Suprapubic skin (tissue), 3 donors: ENCODE results near the gene NEK11.

Experiments
- POLR2A ChIP-seq, 2 donors: fragments of 450-650 bp; IDR thresholded peaks; one replicate each; pipeline ENCODE4 v1.6.1; 2017; ENCODE audit warnings: antibody characterized with exemption in 2 of 2, mild to moderate bottlenecking in 2 of 2, moderate library complexity in 2 of 2
- TF ChIP-seq, protein P1 (sequence below), 2 donors: fragments of 200-600 bp in 1 of 2; fragments of 450-650 bp in 1 of 2; sonication (generic) in 1 of 2; IDR thresholded peaks; one replicate each; pipeline ENCODE4 v1.5.1; 2016 to 2019; ENCODE audit warnings: antibody characterized with exemption in 2 of 2, mild to moderate bottlenecking in 1 of 2, moderate library complexity in 1 of 2

DNA sequence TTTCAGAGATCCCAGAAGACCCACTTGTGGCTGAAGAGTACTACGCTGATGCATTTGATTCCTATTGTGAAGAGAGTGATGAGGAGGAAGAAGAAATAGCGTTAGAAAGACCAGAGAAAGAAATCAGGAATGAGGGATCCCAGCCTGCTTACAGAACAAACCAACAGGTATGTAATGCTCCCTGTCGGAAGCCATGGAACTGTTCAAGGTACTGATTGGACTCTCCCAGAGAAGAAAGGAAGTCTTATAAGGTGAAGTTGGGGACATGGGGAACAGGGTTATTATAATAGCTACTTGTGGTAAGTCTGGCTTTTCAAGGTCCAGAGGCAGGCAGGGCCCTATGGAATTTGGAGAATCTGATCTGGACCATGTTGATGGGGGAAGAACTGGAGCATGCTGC, 201.8 kb downstream of the NEK11 start:
- TF ChIP-seq POLR2A (IDR thresholded peaks at IDR 0.05): no peak
- TF ChIP-seq, protein P1, sequence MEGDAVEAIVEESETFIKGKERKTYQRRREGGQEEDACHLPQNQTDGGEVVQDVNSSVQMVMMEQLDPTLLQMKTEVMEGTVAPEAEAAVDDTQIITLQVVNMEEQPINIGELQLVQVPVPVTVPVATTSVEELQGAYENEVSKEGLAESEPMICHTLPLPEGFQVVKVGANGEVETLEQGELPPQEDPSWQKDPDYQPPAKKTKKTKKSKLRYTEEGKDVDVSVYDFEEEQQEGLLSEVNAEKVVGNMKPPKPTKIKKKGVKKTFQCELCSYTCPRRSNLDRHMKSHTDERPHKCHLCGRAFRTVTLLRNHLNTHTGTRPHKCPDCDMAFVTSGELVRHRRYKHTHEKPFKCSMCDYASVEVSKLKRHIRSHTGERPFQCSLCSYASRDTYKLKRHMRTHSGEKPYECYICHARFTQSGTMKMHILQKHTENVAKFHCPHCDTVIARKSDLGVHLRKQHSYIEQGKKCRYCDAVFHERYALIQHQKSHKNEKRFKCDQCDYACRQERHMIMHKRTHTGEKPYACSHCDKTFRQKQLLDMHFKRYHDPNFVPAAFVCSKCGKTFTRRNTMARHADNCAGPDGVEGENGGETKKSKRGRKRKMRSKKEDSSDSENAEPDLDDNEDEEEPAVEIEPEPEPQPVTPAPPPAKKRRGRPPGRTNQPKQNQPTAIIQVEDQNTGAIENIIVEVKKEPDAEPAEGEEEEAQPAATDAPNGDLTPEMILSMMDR (IDR thresholded peaks at IDR 0.05): no peak
